Skin epidermis (tissue), 12 donors: ENCODE data around the gene ZCCHC24.
A peak's percentile ranks its signal among the peaks of the same experiment; 100 is the strongest.

Experiments used
- H3K27ac ChIP-seq, 21 experiments: fragments of 200-600 bp; sonication (generic) in 11 of 21; one replicate each; pipeline ENCODE4 v1.5.0; 2020; ENCODE audit warnings: mild to moderate bottlenecking in 3 of 21, inconsistent platforms in 2 of 21, moderate library complexity in 2 of 21
- H3K4me3 ChIP-seq, 7 experiments: fragments of 200-600 bp; sonication (generic) in 2 of 7; one replicate each; pipeline ENCODE4 v1.5.0; 2020; ENCODE audit warnings: inconsistent platforms in 2 of 7, mild to moderate bottlenecking in 2 of 7, moderate library complexity in 1 of 7

Gene ZCCHC24

DNA sequence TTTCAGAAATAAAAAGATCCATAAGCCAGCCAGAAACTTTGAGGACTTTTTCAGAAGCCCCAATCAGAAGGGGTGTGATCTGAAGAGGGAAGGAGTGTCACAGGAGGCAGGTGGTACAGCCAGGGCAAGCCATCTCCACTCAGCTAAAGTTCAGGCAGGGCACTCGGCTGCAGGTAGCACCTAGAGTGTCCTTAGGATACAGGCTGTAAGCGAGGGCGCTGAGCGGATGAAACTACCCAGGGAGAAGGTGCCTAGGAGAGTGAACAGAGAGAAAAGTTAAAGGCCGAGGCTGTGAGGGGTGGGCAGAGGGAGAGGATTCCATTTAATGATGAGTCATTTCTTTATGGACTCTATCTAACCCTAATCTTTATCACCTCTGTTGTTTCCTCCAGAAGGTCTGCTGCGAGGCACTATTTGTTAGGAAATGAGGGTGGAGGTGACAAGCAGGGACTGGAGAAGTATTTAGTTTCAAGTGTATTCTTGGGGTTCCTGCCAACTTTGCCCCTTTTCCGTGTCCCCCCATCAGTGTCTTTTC, 29.8 kb upstream of the ZCCHC24 start:
- H3K27ac ChIP-seq: no peak overlapping the region
- H3K4me3 ChIP-seq: no peak overlapping the region

DNA sequence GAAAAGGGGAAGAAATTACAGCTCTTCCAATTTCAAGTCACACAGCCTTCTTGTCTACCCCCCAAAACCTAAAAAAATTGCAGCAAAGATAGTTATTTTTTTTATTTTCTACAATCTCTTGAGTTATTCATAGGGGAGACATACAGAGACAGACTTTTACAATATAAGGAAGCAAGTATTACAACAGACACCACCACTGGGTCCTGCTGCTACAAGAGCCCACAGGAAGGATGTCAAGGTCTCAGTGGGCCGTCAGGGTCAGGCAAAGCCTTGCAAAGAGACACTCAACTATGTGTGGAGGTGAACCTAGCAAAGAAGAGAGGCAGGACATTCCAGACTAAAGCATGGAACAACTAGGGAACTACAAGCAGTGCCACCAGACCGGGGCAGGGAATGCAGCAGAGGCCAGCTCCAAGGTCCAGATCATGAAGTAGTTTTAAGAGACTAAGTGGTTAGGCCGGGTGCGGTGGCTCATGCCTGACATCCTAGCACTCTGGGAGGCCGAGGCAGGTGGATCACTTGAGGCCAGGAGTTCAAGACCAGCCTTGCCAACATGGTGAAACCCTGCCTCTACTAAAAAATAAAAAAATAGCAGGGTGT, 28.2 kb upstream of the ZCCHC24 start:
- H3K27ac ChIP-seq: no peak overlapping the region

GRCh38 chr10:79472951-79473350, 27.5 kb upstream of the ZCCHC24 start:
- no peak overlapping the region for H3K4me3 ChIP-seq
- no peak overlapping the region for H3K27ac ChIP-seq

More for the DNA sequence above, 28.2 kb upstream of the ZCCHC24 start:
- H3K4me3 ChIP-seq: no peak overlapping the region

- no peak overlapping the region for H3K4me3 ChIP-seq
- no peak overlapping the region for H3K27ac ChIP-seq
Measured at GRCh38 chr10:79472449-79472848, 27.0 kb upstream of the ZCCHC24 start.

- no peak overlapping the region for H3K27ac ChIP-seq
Measured at GRCh38 chr10:79471776-79472175, 26.4 kb upstream of the ZCCHC24 start.

GRCh38 chr10:79470096-79470495, 24.7 kb upstream of the ZCCHC24 start:
- Histone ChIP-seq H3K4me3 (no peak overlapping the region), H3K27ac (no peak overlapping the region)

More at GRCh38 chr10:79471776-79472175, 26.4 kb upstream of the ZCCHC24 start:
- no peak overlapping the region for H3K4me3 ChIP-seq

DNA sequence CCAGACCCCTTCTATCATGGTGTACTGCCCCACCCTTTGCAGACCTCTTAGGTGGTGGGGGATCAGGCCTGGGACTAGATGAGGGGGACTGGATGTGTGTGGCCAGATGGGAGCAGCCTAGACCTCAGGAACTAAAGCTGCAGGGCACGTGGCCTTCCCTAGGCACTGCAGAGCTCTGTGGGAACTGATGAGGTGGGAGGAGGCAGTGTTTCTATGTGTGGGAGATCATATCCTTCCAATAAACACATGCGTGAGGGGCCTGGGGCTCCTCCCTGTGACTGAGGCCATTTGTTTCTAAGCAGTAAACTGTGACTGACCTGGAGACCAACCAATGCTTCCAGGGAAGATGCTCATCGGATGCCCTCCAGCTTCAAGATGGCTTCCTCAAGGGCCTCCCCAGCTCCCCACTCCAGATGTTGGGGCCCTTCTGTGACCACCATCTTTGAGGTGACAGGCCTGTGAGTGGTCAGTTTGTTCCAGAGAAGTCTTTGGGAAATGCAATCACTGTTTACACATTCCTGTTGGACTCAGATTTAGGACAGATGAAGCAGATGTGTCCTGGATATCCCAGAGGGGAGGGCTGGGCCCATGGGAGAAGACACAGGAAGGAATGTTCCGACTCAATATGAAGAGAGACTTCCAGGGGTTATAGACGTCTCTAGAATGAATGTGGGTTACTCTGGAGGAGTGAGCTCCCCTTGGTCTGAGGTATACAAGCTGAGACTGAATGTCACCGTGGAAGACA, 23.6 kb upstream of the ZCCHC24 start:
- peak overlapping the region in 7 of 21 experiments; percentile 4 to 64 (median 16) for H3K27ac ChIP-seq
- no peak overlapping the region for H3K4me3 ChIP-seq

GRCh38 chr10:79468015-79468560, 22.7 kb upstream of the ZCCHC24 start:
- no peak overlapping the region for H3K4me3 ChIP-seq
- peak overlapping the region in 12 of 21 experiments; percentile 3 to 64 (median 34) for H3K27ac ChIP-seq

DNA sequence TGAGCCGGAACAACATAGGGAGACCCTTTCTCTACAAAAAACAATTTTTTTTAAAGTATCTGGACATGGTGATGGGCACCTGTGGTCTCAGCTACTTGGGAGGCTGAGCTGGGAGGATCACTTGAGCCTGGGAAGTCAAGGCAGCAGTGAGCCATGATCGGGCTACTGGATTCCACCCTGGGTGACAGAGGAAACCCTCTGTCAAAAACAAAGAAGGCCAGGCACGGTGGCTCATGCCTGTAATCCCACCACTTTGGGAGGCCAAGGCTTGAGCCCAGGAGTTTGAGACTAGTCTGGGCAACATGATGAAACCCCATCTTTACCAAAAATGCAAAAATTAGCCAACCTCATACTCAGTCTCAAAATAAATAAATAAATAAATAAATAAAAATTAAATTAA, 19.9 kb upstream of the ZCCHC24 start:
- Histone ChIP-seq H3K4me3 (no peak overlapping the region), H3K27ac (no peak overlapping the region)

DNA sequence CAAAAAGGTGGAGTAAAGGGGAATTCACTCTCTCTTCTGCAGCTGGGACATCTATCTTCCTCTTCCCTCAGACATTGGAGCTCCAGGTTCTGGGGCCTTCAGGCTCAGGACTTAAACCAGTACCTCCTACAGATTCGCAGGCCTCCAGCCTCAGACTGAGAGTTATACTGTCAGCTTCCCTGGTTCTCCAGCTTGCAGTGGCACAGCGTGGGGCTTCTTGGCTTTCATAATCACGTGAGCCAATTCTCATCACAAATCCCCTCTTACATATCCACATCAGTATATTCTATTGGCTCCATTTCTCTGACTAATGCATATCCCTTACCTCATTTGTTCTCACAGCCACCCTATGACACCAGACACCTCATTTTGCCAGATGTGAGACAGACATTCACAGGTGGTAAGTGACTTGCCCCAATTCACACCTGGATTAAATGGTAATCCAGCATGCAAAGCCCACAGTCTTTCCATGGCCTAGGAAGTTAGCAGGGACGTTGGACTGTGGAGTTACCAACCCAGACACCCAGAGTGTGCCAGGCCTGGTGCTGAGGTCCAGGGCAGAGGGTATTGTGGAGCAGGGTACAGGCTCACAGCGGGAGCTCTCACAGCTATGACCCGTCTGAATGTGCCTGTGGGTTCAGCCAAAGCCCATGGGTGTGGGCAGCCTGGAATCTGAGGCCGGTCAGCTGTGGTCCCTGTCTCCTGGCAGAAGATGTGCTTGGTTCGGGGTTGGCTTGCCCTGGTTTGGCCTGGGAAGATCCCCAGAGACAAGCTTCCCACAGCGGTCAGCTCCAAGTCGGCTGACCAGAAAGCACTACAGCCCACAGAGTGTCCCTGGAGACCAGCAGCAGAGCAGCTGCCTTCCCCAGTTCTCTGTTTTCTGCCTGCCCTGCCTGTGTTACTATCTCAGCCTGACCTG, 18.4 kb upstream of the ZCCHC24 start:
- no peak overlapping the region for H3K27ac ChIP-seq

DNA sequence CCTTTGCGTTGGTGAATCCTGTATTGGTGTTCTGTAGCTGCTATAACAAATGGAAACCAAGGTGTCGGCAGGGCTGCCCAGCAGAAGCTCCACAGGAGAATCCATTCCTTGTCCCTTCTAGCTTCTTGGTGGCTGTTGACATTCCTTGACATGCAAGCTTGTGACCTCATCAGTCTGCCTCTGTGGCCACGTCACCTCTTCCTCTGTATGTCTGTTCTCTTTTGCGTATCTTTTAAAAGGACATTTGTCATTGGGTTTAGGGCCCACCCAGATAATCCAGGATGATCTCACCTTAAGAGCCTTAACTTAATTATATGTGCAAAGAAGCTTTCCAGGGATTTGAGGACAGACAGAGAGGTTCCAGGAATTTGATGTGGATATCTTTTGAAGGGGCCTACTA, 15.3 kb upstream of the ZCCHC24 start:
- H3K4me3 ChIP-seq: no peak overlapping the region
- no peak overlapping the region for H3K27ac ChIP-seq

More for the DNA sequence above, 18.4 kb upstream of the ZCCHC24 start:
- H3K4me3 ChIP-seq: no peak overlapping the region

- no peak overlapping the region for H3K27ac ChIP-seq
- H3K4me3 ChIP-seq: no peak overlapping the region
Measured at GRCh38 chr10:79459243-79459642, 13.8 kb upstream of the ZCCHC24 start.

DNA sequence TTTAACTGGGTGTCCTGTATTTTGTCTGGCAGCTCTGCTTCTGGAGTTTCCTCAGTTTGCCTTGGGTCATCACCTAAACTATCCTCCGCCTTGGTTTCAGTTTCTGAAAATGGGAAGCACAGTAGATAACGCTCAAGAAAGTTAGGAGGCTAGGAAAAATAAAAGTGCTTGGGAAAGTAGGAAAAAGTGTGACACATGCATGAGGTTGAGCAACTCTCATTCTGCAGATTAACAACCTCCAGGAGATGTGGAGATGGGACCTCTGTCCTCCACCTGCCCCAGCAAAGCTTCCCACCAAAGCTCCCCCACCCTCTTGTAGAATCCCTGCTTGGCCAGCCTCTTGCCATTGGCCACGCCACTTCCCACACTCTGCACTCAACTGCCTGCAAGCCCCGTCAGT, 13.1 kb upstream of the ZCCHC24 start:
- Histone ChIP-seq H3K27ac (no peak overlapping the region), H3K4me3 (no peak overlapping the region)

DNA sequence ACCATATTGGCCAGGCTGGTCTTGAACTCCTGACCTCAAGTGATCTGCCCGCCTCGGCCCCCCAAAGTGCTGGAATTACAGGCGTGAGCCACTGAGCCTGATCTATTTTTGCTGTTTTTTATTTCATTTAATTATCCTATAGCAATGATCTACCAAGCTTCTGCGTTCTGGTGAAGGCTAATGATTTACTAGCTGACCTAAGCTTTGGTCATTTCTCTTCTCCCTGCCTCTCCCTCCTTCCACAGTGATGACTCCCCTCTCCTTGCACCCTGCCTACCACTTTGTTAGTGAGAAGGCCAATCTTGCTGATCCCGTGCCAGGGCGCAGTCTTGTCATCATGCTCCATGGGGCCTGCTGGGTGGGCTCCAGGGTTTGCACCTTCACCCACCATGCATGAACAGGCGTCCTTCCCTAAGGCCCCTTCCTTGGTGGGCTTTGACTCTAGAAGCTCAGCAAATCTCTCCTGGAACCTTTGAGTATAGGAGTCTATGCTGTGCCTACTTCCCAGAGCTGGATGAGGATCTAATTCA, 11.9 kb upstream of the ZCCHC24 start:
- H3K4me3 ChIP-seq: no peak overlapping the region
- H3K27ac ChIP-seq: no peak overlapping the region

DNA sequence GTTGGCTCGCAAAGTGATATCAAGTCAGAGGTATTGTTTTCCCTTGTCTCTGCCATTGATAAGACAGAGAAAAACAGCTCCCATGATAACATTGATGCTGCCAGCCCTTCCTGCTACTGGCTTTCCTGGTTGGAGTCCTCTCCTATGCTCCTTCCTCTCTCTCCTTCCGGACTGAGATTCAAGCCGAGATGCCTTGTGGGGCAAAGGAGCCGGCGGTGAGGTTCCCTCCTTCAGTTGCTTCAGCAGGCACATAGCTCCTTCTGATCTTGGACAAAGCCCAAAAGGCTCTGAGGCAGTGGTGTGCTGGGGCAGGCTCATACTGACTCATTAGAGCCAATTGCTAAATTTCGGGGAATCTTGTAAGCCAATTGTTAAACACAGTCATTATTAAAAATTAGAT, 8.8 kb upstream of the ZCCHC24 start:
- H3K4me3 ChIP-seq: no peak overlapping the region
- peak overlapping the region in 5 of 21 experiments; percentile 15 to 57 (median 33) for H3K27ac ChIP-seq

DNA sequence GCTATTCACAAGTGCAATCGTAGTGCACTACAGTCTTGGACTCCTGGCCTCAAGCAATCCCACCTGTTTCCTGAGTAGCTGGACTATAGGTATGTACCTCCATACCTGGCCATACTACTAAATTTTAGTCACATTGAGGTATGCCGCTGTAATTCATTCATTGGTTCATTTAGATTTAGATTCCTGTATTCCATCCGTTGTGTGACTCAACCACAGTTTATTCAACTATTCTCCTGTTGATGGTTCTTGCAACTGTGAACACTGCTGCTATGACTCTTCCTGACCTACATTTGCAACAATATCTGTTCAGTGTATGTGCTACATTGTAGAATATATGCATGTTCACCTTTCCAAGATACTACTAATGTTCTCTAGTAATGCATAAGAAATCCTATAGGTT, 8.0 kb upstream of the ZCCHC24 start:
- H3K4me3 ChIP-seq: no peak overlapping the region

DNA sequence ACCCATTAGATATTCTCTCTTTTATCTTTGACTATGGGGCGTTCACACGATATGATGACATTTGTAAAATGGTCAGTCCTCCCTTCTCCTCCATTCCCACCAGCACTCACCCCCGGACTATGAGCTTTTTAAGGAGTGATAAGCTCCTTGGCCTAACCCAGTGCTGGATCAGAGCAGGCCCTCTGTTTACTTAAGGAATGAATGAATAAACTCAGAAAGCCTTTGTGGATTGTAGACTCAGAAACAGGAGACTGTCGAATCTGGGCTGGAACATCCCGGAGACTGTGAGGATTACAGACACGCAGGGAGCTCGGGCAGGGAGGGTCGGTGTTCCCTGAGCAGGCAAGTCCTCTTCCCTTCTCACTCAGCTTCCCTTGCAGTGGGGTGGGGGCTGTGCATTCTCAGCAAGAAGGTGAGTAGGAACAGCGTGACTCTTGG, 6.8 kb upstream of the ZCCHC24 start:
- H3K4me3 ChIP-seq: no peak overlapping the region
- no peak overlapping the region for H3K27ac ChIP-seq

More for the DNA sequence above, 8.0 kb upstream of the ZCCHC24 start:
- peak overlapping the region in 1 of 21 experiments; percentile 45 for H3K27ac ChIP-seq

GRCh38 chr10:79451046-79451699, 5.7 kb upstream of the ZCCHC24 start:
- Histone ChIP-seq H3K4me3 (no peak overlapping the region), H3K27ac (no peak overlapping the region)
